K562 (cell line): ENCODE results near the gene PTPN11. TPM values are rescaled to one million over a fixed set of nuclear protein-coding genes. Genes with fewer than 3 reads are reported as not detected.

Experiments
- CAMTA2 ChIP-seq: fragments of 250-450 bp; sonication (Bioruptor Pico); conservative IDR thresholded peaks from 2 replicates; pipeline ENCODE4 v1.5.1; 2022
- CLOCK ChIP-seq: fragments of 250-450 bp; sonication (Bioruptor Pico); IDR thresholded peaks from 2 replicates; pipeline ENCODE4 v1.4.0; 2020; ENCODE audit warnings: mild to moderate bottlenecking, moderate library complexity, borderline replicate concordance
- ETV1 ChIP-seq: fragments of 450-650 bp; conservative IDR thresholded peaks from 2 replicates; pipeline ENCODE4 v1.6.1; 2016; ENCODE audit warnings: missing genetic modification characterization, control low read depth, low read depth, missing compliant biosample characterization
- GABPB1 ChIP-seq: sonication (generic); formaldehyde crosslinking; IDR thresholded peaks from 2 replicates; pipeline ENCODE4 v1.8.0; 2022; ENCODE audit warnings: mild to moderate bottlenecking, missing genetic modification reagents
- HNRNPH1 ChIP-seq: fragments of 200-400 bp; formaldehyde crosslinking; optimal IDR thresholded peaks from 2 replicates; pipeline ENCODE3; 2017; ENCODE audit warnings: low read depth, mild to moderate bottlenecking, low read length, moderate library complexity
- HNRNPLL ChIP-seq: fragments of 200-400 bp; formaldehyde crosslinking; IDR thresholded peaks from 2 replicates; pipeline ENCODE4 v1.6.1; 2017; ENCODE audit warnings: low read length, low read depth, mild to moderate bottlenecking; ENCODE audit not compliant: poor library complexity, severe bottlenecking
- JUNB ChIP-seq: fragments of 450-650 bp; formaldehyde crosslinking; conservative IDR thresholded peaks from 2 replicates; pipeline ENCODE4 v1.4.0; 2020; ENCODE audit warnings: mild to moderate bottlenecking
- MAZ ChIP-seq, 2 experiments: fragments of 450-650 bp in 1 of 2; sonication (generic) in 1 of 2; formaldehyde crosslinking; IDR thresholded peaks in 1 of 2; conservative IDR thresholded peaks in 1 of 2; 2 replicates each; pipeline versions ENCODE4 v1.4.0 to v1.5.0; 2020; ENCODE audit warnings: mild to moderate bottlenecking in 1 of 2, missing genetic modification reagents in 1 of 2
- NFXL1 ChIP-seq: fragments of 450-650 bp; formaldehyde crosslinking; IDR thresholded peaks from 2 replicates; pipeline ENCODE4 v1.4.0; 2021; ENCODE audit warnings: mild to moderate bottlenecking
- PREB ChIP-seq: sonication (generic); formaldehyde crosslinking; IDR thresholded peaks from 2 replicates; pipeline ENCODE4 v1.8.1; 2023; ENCODE audit warnings: mild to moderate bottlenecking, missing genetic modification reagents
- PYGO2 ChIP-seq: fragments of 450-650 bp; IDR thresholded peaks from 2 replicates; pipeline ENCODE4 v1.6.1; 2016; ENCODE audit warnings: mild to moderate bottlenecking, missing genetic modification characterization, moderate library complexity, missing compliant biosample characterization
- SP1 ChIP-seq: sonication (generic); formaldehyde crosslinking; IDR thresholded peaks from 2 replicates; pipeline ENCODE4 v1.8.1; 2022; ENCODE audit warnings: mild to moderate bottlenecking, missing genetic modification reagents
- TAF1 ChIP-seq: IDR thresholded peaks from 2 replicates; pipeline ENCODE4 v1.6.1; 2011; ENCODE audit warnings: mild to moderate bottlenecking, low read length, moderate library complexity; ENCODE audit not compliant: insufficient read depth, control insufficient read depth, severe bottlenecking; ENCODE audit errors: extremely low read depth
- TAL1 ChIP-seq: fragments of 450-650 bp; IDR thresholded peaks from 2 replicates; pipeline ENCODE4 v1.6.1; 2016; ENCODE audit warnings: mild to moderate bottlenecking
- TRIM24 ChIP-seq, 2 experiments: fragments of 450-650 bp; IDR thresholded peaks; 2 replicates each; pipeline ENCODE4 v1.6.1; 2016
- ZBTB1 ChIP-seq: sonication (generic); formaldehyde crosslinking; IDR thresholded peaks from 2 replicates; pipeline ENCODE4 v1.8.1; 2023; ENCODE audit warnings: missing genetic modification reagents, low read depth, mild to moderate bottlenecking, borderline replicate concordance
- ZBTB11 ChIP-seq, 3 experiments: fragments of 200-800 bp in 1 of 3; fragments of 250-450 bp in 1 of 3; fragments of 450-650 bp in 1 of 3; sonication (Bioruptor Pico) in 1 of 3; sonication (Bioruptor generic) in 1 of 3; formaldehyde crosslinking in 1 of 3; IDR thresholded peaks; 2 replicates each; pipeline versions ENCODE4 v1.6.1 to v1.8.0; 2016 to 2022; ENCODE audit warnings: mild to moderate bottlenecking in 2 of 3, missing genetic modification characterization in 2 of 3, missing compliant biosample characterization in 1 of 3, moderate library complexity in 1 of 3
- ZNF24 ChIP-seq: fragments of 450-650 bp; IDR thresholded peaks from 2 replicates; pipeline ENCODE4 v1.6.1; 2016
- ZNF316 ChIP-seq: fragments of 450-650 bp; IDR thresholded peaks from 2 replicates; pipeline ENCODE4 v1.6.1; 2016
- ZNF354B ChIP-seq: fragments of 250-450 bp; sonication (Bioruptor Pico); IDR thresholded peaks from 2 replicates; pipeline ENCODE4 v1.4.0; 2020
- ZNF785 ChIP-seq: fragments of 250-450 bp; sonication (Bioruptor Pico); IDR thresholded peaks from 2 replicates; pipeline ENCODE4 v1.4.0; 2020; ENCODE audit warnings: mild to moderate bottlenecking
- polyA plus RNA-seq, 8 experiments: library from polyadenylated mRNA; depleted of rRNA in 4 of 8; stranded (reverse) in 5 of 8; unstranded in 3 of 8; fragments of >200 nt; fragmentation: Nextera tagmentation in 2 of 8; fragmentation: Illumina TruSeq in 1 of 8; extraction: Ambion mirVana in 2 of 8; extraction: Trizol in 1 of 8; gene quantifications; 2 replicates each; pipeline versions ENCODE4 v1.2.1 to v1.2.3, GENCODE V29; 2011 to 2014; ENCODE audit warnings: inconsistent platforms in 1 of 8, missing spikeins in 1 of 8
- total RNA-seq, 7 experiments: library from RNA; depleted of rRNA in 6 of 7; stranded (reverse); fragments of >200 nt in 6 of 7; fragmentation: Illumina TruSeq in 2 of 7; extraction: Trizol in 2 of 7; gene quantifications; 2 replicates each; pipeline versions ENCODE4 v1.2.1 to v1.2.3, GENCODE V29; 2011 to 2021; ENCODE audit warnings: low replicate concordance in 1 of 7

The PTPN11 gene
- total and polyA plus RNA-seq, 9 of the 15 experiments (the other 6 are each of a cell fraction or from before 2014, with no cell fraction given) = 22.5 to 126 (median 79.7) TPM

- TF ChIP-seq CAMTA2 (CRISPR knock-in tag) (no peak), HNRNPH1 (no peak), ZNF354B (no peak), ZNF316 (peak; percentile 27; the same call in 1 of the 2 replicates), MAZ (CRISPR knock-in tag; conservative IDR thresholded peaks at IDR 0.05 in 1 of 2, IDR thresholded peaks at IDR 0.05 in 1 of 2) (peak; percentile 82), NFXL1 (no peak), TRIM24 (IDR thresholded peaks at IDR 0.05) (peak in 1 of 2 experiments; percentile 27; a peak in 1 of 4 replicates), SP1 (peak; percentile 73), ZBTB11 (CRISPR knock-in tag; IDR thresholded peaks at IDR 0.05) (peak in 1 of 3 experiments; percentile 29; a peak in 1 of 6 replicates), PYGO2 (tag) (no peak), ZNF24 (peak; percentile 15; the same call in 1 of the 2 replicates), TAF1 (peak; percentile 94), CLOCK (CRISPR knock-in tag) (no peak), PREB (CRISPR knock-in tag) (no peak), ZNF785 (CRISPR knock-in tag) (no peak), TAL1 (no peak), ZBTB1 (no peak), JUNB (CRISPR knock-in tag) (no peak), ETV1 (tag) (no peak), GABPB1 (CRISPR knock-in tag) (no peak), HNRNPLL (no peak)
Observed at GRCh38 chr12:112381883-112382796, 36.6 kb upstream of the PTPN11 start, which contains the start of gene HECTD4 (continued).
